Occipital lobe (tissue), 2 donors: Measurements from ENCODE around the gene MNS1. TPM values are rescaled to one million over a fixed set of nuclear protein-coding genes. Genes with fewer than 3 reads are reported as not detected.
A peak's percentile ranks its signal among the peaks of the same experiment; 100 is the strongest.
"Not testable (repeated sequence)": the region's sequence is repeated elsewhere in the genome, so short reads cannot be mapped to it uniquely, and the experiment has no call there.

Experiments used
- DNase-seq: peaks from one replicate; lab custom pipeline; 2025; lab: John Stamatoyannopoulos, UW
- total RNA-seq: library from RNA; depleted of rRNA; stranded (reverse); fragments of >200 nt; gene quantifications from one replicate; pipeline ENCODE4 v1.2.3, GENCODE V29; 2014

MNS1 gene
- 1.9 TPM for total RNA-seq

GRCh38 chr15:56464893-56465520 is at the start of gene MNS1:
MNS1 (minus strand) TSS chr15:56465137; CDS start chr15:56464972, 165 bp downstream.
- DNase-seq = peak; percentile 83

- no peak for DNase-seq
These were observed 31.7 kb upstream of the MNS1 start for GRCh38 chr15:56496635-56497034.

GRCh38 chr15:56495533-56495932 is 30.6 kb upstream of the MNS1 start:
- no peak for DNase-seq

- DNase-seq = no peak
These were observed 30.1 kb upstream of the MNS1 start for GRCh38 chr15:56495053-56495452.

GRCh38 chr15:56492791-56493555 is 28.0 kb upstream of the MNS1 start:
- no peak for DNase-seq

- DNase-seq = no peak
These were observed 27.3 kb upstream of the MNS1 start for GRCh38 chr15:56492236-56492635.

GRCh38 chr15:56491110-56491722 is 26.3 kb upstream of the MNS1 start:
- DNase-seq = peak; percentile 39

- DNase-seq = no peak
These were observed 25.5 kb upstream of the MNS1 start for GRCh38 chr15:56490461-56490860.

- DNase-seq = not testable (repeated sequence)
These were observed 21.3 kb upstream of the MNS1 start for GRCh38 chr15:56486206-56486605.

GRCh38 chr15:56485426-56485825 is 20.5 kb upstream of the MNS1 start:
- not testable (repeated sequence) for DNase-seq

GRCh38 chr15:56484287-56484686 is 19.4 kb upstream of the MNS1 start:
- no peak for DNase-seq

- no peak for DNase-seq
These were observed 10.4 kb upstream of the MNS1 start for GRCh38 chr15:56475351-56475750.

GRCh38 chr15:56473017-56473416 is 8.1 kb upstream of the MNS1 start:
- DNase-seq = no peak

- no peak for DNase-seq
These were observed 7.3 kb upstream of the MNS1 start for GRCh38 chr15:56472278-56472677.

- no peak for DNase-seq
These were observed 6.6 kb upstream of the MNS1 start for GRCh38 chr15:56471440-56472069.

- no peak for DNase-seq
These were observed 4.5 kb upstream of the MNS1 start for GRCh38 chr15:56469483-56469882.

- no peak for DNase-seq
These were observed 3.5 kb upstream of the MNS1 start for GRCh38 chr15:56468401-56468800.

- no peak for DNase-seq
These were observed 2.7 kb upstream of the MNS1 start for GRCh38 chr15:56467616-56468015.

GRCh38 chr15:56460947-56461346 is 4.0 kb downstream of the MNS1 start:
- DNase-seq = no peak

- no peak for DNase-seq
These were observed 4.9 kb downstream of the MNS1 start for GRCh38 chr15:56460071-56460470.

GRCh38 chr15:56459096-56459495 is 5.8 kb downstream of the MNS1 start:
- no peak for DNase-seq

- no peak for DNase-seq
These were observed 8.7 kb downstream of the MNS1 start for GRCh38 chr15:56456229-56456628.
